IPS-15b (cell line): Measurements from ENCODE around the gene ARHGAP27.
"Not testable (repeated sequence)": the region's sequence is repeated elsewhere in the genome, so short reads cannot be mapped to it uniquely, and the experiment has no call there.

Experiments
- H3K27me3 ChIP-seq: one replicate; pipeline ENCODE4 v1.6.1; 2013; ENCODE audit warnings: low read length; ENCODE audit not compliant: control insufficient read depth, insufficient read depth
- H3K36me3 ChIP-seq: one replicate; pipeline ENCODE4 v1.6.1; 2013; ENCODE audit warnings: low read length; ENCODE audit not compliant: control insufficient read depth, insufficient read depth
- H3K4me1 ChIP-seq: one replicate; pipeline ENCODE4 v1.6.1; 2013; ENCODE audit warnings: mild to moderate bottlenecking, low read length; ENCODE audit not compliant: control insufficient read depth, insufficient read depth
- H3K4me3 ChIP-seq: one replicate; pipeline ENCODE4 v1.5.1; 2013; ENCODE audit warnings: low read depth, low read length
- H3K9ac ChIP-seq: one replicate; pipeline ENCODE4 v1.6.1; 2013; ENCODE audit warnings: low read depth, mild to moderate bottlenecking, low read length
- H3K9me3 ChIP-seq: one replicate; pipeline ENCODE4 v1.6.1; 2013; ENCODE audit warnings: mild to moderate bottlenecking, low read length; ENCODE audit not compliant: control insufficient read depth, insufficient read depth

Gene ARHGAP27

DNA sequence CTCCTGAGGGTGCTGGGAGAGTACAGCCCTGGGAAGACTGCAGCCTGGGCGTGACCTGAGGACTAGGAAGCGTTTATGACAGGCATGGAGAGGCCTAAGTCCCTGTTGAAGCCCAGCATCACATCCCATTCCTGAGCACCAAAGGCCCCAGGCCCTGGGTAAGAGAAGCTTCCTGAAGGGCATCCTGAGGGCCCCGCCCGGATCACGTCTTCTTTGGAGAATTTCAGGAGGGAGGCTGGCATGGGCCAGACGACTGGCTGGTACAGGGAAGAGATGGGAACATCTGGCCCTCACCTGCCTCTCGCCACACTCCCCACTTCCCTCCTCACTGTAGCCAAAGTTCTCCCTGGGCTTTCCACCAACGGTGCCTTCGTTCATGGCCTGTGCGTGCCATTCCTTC lies 11.6 kb upstream of the ARHGAP27 start:
- not testable (repeated sequence) for H3K27me3 ChIP-seq, H3K36me3 ChIP-seq, H3K4me3 ChIP-seq, H3K9ac ChIP-seq, H3K4me1 ChIP-seq, H3K9me3 ChIP-seq

DNA sequence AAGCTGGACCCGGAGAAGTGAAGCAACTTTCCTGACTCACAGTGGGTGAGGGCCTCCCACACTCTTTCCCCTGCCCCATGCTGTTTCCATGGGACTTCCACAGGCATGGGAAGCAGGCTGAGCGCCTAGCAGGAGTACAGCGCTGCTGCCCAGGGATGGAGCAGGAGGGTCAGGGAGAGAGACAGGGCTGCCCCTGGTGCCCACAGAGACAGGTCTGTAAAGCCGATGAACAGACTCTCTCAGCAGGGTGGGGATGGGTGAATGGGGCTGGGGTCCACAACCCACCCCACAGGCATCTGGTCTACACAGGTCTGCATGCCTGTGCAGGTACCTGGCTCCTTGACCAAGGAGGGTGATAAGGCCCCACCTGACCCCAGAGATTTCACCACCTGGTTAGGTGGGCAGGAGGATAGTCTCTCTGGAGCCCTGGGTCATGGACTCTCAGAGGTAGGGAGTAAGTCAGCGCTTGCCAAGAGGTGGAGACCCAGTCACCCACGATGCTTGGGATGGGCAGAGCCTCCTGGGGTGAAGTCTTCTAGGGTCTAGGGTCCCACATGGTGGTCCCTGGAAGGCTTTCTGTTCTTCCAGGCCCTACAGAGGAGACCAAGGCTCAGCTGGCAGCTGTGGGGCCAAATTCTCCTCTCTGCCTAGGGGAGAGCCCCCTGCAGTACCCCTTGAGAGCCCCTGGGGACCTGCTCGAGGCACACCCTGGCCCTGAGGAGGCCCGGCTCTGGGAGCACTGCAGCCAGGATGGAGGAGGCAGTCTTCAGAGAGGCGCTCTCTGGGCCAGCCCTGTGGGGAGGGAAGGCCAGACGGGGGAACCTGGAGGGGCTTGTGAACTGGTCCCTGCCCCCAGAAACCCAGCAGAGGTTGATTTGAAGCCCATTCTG lies 10.9 kb upstream of the ARHGAP27 start:
- not testable (repeated sequence) for H3K4me3 ChIP-seq, H3K9me3 ChIP-seq, H3K36me3 ChIP-seq, H3K4me1 ChIP-seq, H3K9ac ChIP-seq, H3K27me3 ChIP-seq

DNA sequence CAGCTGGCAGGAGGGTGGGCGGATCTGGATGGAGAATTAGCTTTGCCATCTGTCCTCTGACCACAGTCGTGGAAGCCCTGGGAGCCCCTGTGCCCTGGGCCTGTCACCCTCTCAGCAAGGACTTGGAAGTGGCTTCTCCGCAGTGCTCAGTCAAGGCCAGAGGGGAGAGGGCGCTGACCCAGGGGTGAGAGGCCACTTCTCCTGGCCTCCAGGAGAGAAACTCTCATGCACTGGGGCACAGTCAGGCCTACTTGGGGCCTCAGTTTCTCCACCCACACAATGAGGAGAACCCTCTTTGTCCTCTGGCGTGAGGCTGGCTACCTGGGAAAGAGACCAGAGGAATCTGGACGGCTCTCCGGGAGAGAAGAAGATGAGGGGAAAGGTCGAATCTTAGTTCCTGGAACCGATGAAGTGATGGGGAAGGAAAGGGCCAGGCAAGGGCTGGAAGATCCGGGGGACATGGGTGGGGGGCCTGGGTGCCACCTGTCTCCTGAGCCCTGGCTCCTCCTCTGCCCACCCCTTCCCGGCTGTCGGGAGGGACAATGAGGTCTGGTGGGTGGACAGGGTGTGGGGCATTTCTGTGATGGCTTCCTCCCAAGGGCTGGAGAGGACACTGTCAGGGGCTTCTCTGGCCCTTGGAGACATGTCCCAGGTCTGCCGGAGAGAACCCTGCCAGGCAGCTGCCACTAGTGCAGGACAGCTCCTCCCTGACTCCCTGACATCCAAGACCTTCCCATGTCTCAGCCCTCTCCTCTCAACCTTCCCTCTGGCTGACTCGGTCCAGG lies 9.0 kb upstream of the ARHGAP27 start:
- no peak overlapping the region for H3K9ac ChIP-seq
- H3K9me3 ChIP-seq = no peaks in the 10 kb centered on the region
- no peak overlapping the region for H3K4me3 ChIP-seq
- peaks cover 2% of the 10 kb centered on the region for H3K36me3 ChIP-seq
- peaks cover 7% of the 10 kb centered on the region for H3K4me1 ChIP-seq
- peaks cover 2% of the 10 kb centered on the region for H3K27me3 ChIP-seq

DNA sequence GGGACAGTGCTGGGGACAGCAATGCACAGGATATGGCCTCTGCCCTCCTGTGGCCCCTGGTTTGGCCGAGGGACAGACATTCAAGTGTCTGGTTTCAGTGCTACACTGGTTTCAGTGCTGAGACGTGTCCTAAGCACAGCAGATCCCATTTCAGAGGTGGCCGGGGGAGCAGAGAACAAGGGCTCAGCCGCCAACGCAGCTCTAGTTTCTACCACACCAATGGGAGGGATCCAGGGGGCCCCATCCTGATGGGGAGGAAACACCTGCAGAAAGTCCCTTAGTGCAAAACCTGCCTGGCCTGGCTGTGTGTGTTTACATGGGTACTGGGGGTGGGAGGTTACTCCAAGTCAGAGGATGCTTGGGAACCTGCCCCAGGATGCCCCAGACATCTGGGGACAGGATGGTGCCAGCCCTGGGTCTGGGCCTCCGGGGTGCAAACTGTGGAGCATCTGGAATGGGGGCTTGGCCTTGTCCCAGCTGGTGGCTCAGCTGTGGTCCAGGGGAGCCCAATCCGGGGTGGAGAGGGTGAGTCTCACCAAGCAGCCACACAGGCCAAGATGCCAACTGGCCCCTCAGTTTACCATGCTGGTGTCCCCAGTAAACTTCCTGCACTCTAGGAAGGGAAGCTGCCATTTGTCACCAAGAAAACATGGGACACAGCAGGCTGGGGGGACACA lies 8.3 kb upstream of the ARHGAP27 start:
- not testable (repeated sequence) for H3K9ac ChIP-seq, H3K4me1 ChIP-seq, H3K4me3 ChIP-seq

DNA sequence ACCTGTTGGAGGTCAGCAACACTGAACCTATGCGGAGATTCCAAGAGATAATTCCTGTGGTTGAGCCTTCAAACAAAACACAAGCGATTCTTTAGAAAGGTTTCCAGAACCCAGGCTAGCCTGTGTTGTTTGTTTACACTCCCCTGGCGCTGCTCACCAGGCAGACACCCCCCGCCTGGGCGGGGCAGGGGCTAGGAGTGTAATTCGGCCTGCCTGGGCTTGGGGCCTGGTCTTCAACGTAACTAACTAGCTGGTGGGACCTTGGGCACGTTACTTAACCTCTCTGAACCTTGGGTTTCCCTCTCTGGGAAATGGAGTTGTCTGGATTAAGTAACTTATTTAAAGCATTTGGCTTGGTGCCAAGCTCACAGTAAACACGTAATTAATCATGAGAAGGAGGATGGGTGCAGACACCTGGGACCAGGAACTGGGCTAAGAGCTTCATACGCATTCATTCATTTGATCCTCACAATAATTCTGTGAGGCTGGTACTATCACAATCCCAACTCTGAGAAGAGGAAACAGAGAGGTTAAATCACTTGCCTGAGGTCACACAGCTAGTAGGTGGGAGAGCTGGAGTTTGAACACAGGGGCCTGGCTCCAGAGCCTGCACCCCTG lies 7.6 kb upstream of the ARHGAP27 start:
- no peaks in the 10 kb centered on the region for H3K9me3 ChIP-seq
- H3K27me3 ChIP-seq = peaks cover 2% of the 10 kb centered on the region
- H3K4me1 ChIP-seq = peaks cover 7% of the 10 kb centered on the region
- H3K36me3 ChIP-seq = peaks cover 2% of the 10 kb centered on the region
- no peak overlapping the region for H3K4me3 ChIP-seq
- no peak overlapping the region for H3K9ac ChIP-seq

More for the DNA sequence above, 8.3 kb upstream of the ARHGAP27 start:
- not testable (repeated sequence) for H3K9me3 ChIP-seq, H3K27me3 ChIP-seq, H3K36me3 ChIP-seq

DNA sequence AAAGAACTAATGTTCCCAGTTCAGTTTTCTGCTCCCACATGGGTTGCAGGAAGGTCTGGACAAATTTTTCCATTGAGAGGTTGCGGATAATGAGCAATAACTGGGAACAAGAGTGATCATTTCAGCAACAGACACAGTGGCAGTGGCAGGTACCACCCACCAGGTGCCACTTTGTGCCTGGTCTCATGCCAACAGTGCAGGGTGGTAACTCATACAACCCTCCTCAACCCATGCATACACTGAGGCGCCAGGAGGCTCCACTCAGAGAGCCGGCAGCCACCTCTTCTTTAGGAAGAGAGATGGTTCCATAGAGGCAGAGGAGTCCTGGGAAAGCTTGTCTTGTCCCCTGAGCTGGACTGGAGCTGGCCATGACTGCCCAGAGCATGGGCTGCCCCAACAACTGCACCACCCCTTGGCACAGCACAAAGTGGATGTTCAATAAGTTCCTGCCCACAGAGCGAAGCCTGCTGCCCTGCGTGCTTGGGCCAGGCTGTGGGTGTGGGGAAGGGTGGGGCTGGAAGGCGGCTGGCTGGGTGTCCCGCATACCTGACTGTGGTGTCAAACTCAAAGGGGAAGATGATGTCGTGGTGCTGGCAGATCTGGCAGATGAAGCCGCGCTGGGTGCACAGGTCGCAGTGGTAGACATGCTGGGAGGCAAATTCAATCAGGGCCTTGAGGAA lies 6.4 kb upstream of the ARHGAP27 start:
- peaks cover 2% of the 10 kb centered on the region for H3K27me3 ChIP-seq
- H3K9me3 ChIP-seq = no peaks in the 10 kb centered on the region
- H3K36me3 ChIP-seq = no peaks in the 10 kb centered on the region
- H3K4me3 ChIP-seq = no peak overlapping the region
- H3K4me1 ChIP-seq = peaks cover 7% of the 10 kb centered on the region
- no peak overlapping the region for H3K9ac ChIP-seq

DNA sequence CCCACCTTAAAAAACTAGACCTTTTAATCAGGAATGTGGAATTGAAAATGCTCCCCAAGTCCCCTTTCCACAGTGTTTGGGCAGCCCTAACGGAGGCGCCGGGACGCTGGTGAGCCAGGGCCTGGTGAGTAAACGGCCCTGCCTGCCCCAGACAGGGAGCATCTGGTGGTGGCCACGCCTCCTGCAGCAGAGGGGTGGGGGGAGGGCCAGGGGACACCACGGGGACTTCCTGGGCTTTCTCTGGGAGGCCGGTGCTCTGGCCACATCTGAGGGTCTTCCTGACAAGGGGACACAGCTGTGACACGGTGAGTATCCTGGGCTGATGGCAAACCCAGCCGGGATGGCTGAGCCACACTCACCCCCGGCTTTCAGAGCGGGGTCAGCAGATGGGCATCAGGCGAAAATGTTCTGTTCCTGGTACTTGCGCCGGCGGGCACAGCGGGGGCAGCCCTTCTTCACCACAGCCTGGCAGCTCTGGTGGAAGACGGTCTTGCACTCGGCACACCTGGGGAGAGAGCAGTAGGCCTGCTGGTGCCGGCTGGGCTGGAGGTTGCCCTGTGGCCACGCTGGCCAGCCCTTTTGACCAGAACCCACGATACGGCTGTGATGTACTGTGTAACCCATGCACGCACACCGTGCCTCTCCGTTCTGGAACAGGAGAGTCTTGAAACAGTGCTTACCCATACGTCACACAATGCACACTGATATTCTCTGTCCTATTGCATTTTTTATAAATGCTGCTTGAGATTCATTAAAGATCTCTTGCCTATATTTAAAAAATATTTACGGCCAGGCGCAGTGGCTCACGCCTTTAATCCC lies 5.0 kb upstream of the ARHGAP27 start:
- H3K4me1 ChIP-seq = peaks cover 9% of the 10 kb centered on the region
- no peaks in the 10 kb centered on the region for H3K9me3 ChIP-seq
- no peak overlapping the region for H3K9ac ChIP-seq
- H3K27me3 ChIP-seq = peaks cover 8% of the 10 kb centered on the region
- no peak overlapping the region for H3K4me3 ChIP-seq
- H3K36me3 ChIP-seq = no peaks in the 10 kb centered on the region

DNA sequence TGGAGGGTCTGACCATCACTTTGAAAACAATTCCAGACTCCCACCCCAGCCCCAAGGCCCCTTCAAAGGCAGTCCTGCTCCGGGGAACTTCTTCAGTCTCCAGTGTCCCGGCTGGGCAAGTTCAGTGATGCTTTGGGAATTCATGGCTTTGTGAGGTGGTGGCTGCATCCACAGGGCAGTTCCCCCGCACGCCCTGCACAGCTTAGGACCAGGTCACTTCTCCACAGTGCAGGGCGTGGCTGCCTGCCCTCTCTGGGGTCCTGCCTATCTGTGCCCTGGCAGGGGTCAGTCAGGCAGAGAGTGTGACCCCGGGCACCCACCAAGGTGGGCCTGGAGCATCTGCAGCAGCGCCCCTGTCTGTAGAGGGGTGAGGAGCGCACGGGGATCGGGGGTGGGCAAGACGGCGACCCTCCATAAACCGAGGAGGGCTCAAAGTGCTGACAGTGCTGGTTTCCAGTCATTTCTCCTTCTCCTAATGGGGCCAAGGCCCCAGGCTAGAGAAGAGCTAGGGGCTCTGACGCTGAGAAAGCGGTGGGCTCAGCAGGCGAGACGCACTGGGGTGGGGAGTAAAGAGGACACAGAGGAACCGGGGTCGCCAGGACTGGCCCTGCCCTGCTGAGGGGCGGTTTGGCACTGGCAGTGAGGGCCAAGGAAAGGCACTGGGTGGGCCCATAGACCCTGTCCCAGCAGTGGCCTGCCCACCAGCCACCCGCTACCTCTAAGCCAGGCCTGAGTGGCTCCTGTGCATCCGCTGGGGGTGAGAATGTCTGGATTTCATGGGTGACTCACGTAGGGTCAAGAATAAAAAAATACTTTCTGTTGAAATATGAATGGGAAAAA lies 4.2 kb upstream of the ARHGAP27 start:
- no peaks in the 10 kb centered on the region for H3K36me3 ChIP-seq
- peaks cover 8% of the 10 kb centered on the region for H3K27me3 ChIP-seq
- no peak overlapping the region for H3K9ac ChIP-seq
- H3K4me3 ChIP-seq = no peak overlapping the region
- H3K4me1 ChIP-seq = peaks cover 9% of the 10 kb centered on the region
- H3K9me3 ChIP-seq = no peaks in the 10 kb centered on the region

DNA sequence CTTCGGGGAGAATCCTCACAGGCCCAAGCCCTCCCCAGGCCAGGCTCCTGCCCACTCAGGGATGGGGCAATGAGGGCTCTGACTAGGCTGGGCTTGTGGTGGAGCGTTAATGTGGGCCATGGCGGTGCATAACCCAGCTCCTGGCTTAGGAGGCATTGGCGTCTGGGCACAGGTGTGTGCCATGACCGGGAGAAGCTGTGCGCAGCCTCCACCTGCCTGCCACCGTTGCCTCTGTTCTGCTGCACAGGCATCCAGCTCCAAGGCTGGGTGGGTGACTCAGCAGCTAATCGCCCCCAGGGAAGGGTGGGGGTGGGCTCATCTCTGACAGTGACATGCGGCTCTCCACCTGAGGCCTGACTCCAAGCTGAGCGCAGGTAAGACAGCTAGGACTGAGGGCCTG lies 3.5 kb upstream of the ARHGAP27 start:
- H3K36me3 ChIP-seq = no peaks in the 10 kb centered on the region
- H3K9ac ChIP-seq = no peak overlapping the region
- no peaks in the 10 kb centered on the region for H3K9me3 ChIP-seq
- H3K4me3 ChIP-seq = no peak overlapping the region
- peaks cover 9% of the 10 kb centered on the region for H3K4me1 ChIP-seq
- H3K27me3 ChIP-seq = peaks cover 8% of the 10 kb centered on the region

DNA sequence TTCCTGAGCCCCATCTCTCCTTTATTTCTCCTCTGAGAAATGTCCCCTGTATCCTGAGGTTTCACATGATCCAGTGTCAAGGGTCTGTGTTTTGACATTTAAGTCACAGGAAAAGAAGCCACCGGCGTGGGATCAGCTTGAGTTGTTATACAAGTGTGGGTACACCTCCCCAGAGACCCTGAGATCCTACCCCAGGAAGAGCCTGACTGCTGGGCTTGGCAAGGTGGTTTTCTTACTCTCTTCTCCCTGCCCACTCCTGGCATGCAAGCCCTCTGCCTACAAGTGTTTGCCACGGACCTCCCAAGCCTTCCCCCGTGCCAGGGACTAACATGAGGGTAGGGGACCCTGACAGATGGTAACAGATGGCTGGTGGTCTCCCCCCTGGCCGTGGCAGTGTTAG lies 2.8 kb upstream of the ARHGAP27 start:
- H3K27me3 ChIP-seq = peaks cover 11% of the 10 kb centered on the region
- H3K36me3 ChIP-seq = no peaks in the 10 kb centered on the region
- H3K4me3 ChIP-seq = no peak overlapping the region
- no peaks in the 10 kb centered on the region for H3K9me3 ChIP-seq
- peaks cover 9% of the 10 kb centered on the region for H3K4me1 ChIP-seq
- no peak overlapping the region for H3K9ac ChIP-seq
